Neutrophil (primary cell): ENCODE measurements around the gene SMIM11.
"Not testable (repeated sequence)": the region's sequence is repeated elsewhere in the genome, so short reads cannot be mapped to it uniquely, and the experiment has no call there.

Experiments
- H3K27ac ChIP-seq: fragments of 200-600 bp; sonication (generic); 2 replicates; pipeline ENCODE4 v1.5.1; 2016; ENCODE audit warnings: mild to moderate bottlenecking, moderate library complexity
- H3K27me3 ChIP-seq: fragments of 200-600 bp; sonication (generic); 2 replicates; pipeline ENCODE4 v1.6.0; 2016; ENCODE audit warnings: mild to moderate bottlenecking
- H3K36me3 ChIP-seq: fragments of 200-600 bp; sonication (generic); 2 replicates; pipeline ENCODE4 v1.5.1; 2017
- H3K4me1 ChIP-seq, 2 experiments: fragments of 200-600 bp in 1 of 2; sonication (generic) in 1 of 2; 1 replicate in 1 of 2; 2 replicates in 1 of 2; pipeline versions ENCODE4 v1.5.1 to v1.6.1; 2013 to 2016; ENCODE audit warnings: low read depth in 1 of 2, low read length in 1 of 2, mild to moderate bottlenecking in 1 of 2, moderate library complexity in 1 of 2; ENCODE audit not compliant: control insufficient read depth in 1 of 2, insufficient read depth in 1 of 2
- H3K4me3 ChIP-seq, 2 experiments: fragments of 200-600 bp in 1 of 2; sonication (generic) in 1 of 2; 1 replicate in 1 of 2; 2 replicates in 1 of 2; pipeline ENCODE4 v1.5.1; 2013 to 2016; ENCODE audit warnings: low read depth in 1 of 2, low read length in 1 of 2, mild to moderate bottlenecking in 1 of 2, moderate library complexity in 1 of 2
- H3K9me3 ChIP-seq: fragments of 200-600 bp; sonication (generic); 2 replicates; pipeline ENCODE4 v1.5.1; 2016
- TF ChIP-seq, protein P1 (sequence below): fragments of 200-600 bp; sonication (generic); IDR thresholded peaks from 2 replicates; pipeline ENCODE4 v1.5.1; 2016; ENCODE audit warnings: antibody characterized with exemption

Gene SMIM11

DNA sequence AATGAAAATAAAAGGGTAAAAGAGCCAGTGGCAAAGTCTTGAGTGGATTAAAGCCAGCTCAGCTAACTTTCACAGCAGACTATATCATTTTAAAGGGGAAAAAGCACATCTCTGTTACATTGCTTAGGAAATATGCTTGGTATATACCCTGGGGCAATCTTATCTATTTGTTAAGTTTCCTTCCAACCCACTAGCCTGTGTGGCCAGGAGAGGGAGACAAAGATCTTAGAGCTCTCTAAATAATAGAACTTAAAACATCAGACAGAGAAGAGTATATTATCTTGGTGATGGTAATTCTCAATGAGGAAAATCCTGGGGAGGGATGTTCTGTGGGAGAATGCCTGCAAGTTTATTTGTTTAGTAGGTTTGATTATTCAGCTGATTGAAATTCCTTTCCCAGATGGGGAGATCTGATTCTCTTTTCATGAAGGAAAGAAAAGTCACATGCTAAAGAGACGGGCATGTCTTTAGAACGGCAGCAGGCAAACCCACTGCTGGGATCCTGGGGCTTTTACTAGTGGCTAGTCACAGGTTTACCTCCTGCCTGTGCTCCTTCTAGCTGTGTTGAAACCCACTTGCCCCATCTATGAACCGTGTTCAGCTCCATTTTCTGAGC lies 7.9 kb upstream of the SMIM11 start:
- TF ChIP-seq, protein P1, sequence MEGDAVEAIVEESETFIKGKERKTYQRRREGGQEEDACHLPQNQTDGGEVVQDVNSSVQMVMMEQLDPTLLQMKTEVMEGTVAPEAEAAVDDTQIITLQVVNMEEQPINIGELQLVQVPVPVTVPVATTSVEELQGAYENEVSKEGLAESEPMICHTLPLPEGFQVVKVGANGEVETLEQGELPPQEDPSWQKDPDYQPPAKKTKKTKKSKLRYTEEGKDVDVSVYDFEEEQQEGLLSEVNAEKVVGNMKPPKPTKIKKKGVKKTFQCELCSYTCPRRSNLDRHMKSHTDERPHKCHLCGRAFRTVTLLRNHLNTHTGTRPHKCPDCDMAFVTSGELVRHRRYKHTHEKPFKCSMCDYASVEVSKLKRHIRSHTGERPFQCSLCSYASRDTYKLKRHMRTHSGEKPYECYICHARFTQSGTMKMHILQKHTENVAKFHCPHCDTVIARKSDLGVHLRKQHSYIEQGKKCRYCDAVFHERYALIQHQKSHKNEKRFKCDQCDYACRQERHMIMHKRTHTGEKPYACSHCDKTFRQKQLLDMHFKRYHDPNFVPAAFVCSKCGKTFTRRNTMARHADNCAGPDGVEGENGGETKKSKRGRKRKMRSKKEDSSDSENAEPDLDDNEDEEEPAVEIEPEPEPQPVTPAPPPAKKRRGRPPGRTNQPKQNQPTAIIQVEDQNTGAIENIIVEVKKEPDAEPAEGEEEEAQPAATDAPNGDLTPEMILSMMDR: no peak
- no peak overlapping the region for H3K4me3 ChIP-seq
- H3K4me1 ChIP-seq: peaks cover 7 to 9% of the 10 kb centered on the region in 2 experiments
- H3K9me3 ChIP-seq: no peaks in the 10 kb centered on the region
- H3K27me3 ChIP-seq: no peaks in the 10 kb centered on the region
- H3K27ac ChIP-seq: no peak overlapping the region
- H3K36me3 ChIP-seq: no peaks in the 10 kb centered on the region

DNA sequence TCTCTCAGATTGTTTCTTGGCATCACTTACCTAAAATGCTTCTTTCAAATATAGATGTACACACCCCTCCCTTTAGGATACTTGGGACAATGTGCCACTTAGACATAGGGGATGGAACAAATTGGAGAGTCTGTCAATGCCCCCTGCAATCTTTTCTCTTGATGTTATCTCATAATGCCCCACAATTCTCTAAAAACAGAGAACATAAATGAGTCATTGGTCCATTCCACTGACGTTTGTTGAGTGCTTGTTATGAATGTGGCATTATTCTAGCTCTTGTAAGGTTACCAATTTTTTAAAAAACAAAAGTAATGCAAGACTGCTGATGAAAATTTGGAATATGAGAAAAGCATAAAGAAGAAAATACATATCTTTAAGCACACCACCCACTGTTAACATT lies 5.6 kb upstream of the SMIM11 start:
- Histone ChIP-seq H3K36me3 (no peaks in the 10 kb centered on the region), H3K4me1 (peaks cover 11 to 16% of the 10 kb centered on the region in 2 experiments), H3K27me3 (no peaks in the 10 kb centered on the region), H3K9me3 (no peaks in the 10 kb centered on the region), H3K4me3 (no peak overlapping the region), H3K27ac (no peak overlapping the region)
- TF ChIP-seq, protein P1: no peak

DNA sequence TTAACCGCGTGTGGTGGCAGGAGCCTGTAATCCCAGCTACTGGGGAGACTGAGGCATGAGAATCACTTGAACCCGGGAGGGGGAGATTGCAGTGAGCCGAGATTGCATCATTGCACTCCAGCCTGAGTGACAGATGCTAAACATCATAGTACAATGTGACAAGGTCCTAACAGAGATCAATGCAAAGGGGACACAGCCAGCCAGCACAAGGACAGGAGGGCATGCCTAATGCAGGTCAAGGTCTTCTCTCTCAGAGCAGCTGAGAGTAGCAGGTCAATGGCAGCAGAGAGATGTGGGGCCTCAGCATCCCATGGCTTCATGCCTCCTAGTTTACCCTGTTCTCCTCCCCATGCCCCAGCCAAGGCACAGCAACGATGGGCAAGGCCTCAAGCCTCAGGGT lies 3.0 kb upstream of the SMIM11 start:
- TF ChIP-seq, protein P1: no peak
- Histone ChIP-seq H3K4me1 (peaks cover 11 to 14% of the 10 kb centered on the region in 2 experiments), H3K36me3 (no peaks in the 10 kb centered on the region), H3K27me3 (no peaks in the 10 kb centered on the region), H3K4me3 (no peak overlapping the region), H3K27ac (no peak overlapping the region), H3K9me3 (no peaks in the 10 kb centered on the region)

DNA sequence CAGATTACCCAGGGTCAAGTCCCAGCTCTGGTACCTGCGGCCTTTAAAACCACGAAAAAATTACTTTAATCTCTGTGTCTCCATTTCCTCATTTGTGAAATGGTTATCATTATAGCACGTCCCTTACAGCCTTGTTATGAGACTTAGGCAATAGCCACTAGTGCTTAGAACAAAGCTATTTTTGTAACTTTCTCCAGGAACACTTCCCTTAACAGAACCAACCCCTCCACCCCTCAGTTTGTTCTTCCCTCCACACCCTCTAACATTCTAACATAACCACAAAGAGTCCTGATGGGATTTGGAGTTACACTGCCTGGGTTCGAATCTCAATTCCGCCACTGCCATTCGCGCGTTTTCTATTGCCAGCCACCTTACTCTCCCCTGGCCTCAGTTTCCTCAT lies 845 bp upstream of the SMIM11 start:
- H3K27me3 ChIP-seq, H3K36me3 ChIP-seq, H3K9me3 ChIP-seq, H3K4me3 ChIP-seq, H3K27ac ChIP-seq: not testable (repeated sequence)
- peaks cover 11 to 12% of the 10 kb centered on the region in 2 experiments for H3K4me1 ChIP-seq

DNA sequence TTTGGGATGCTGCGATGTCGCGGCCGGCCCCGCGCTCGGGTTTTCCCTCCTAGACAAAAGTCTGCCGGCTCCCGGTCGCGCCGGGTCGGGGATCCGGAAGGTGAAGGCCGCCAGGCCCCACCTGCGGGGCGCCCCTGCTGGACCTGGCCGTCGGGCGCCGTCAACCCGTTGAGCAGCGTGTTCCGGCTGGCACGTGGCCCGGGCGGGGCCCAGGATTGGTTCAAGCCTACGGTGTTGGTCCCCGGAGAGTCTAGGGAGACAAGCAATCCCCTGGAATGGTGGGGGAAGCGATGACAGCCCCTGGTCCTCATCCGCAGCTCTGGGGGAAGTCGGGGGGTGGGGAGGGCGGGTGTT lies 289 bp downstream of the SMIM11 start:
- not testable (repeated sequence) for H3K36me3 ChIP-seq, H3K4me3 ChIP-seq, H3K27ac ChIP-seq, H3K9me3 ChIP-seq, H3K27me3 ChIP-seq
- H3K4me1 ChIP-seq: peaks cover 11 to 12% of the 10 kb centered on the region in 2 experiments

DNA sequence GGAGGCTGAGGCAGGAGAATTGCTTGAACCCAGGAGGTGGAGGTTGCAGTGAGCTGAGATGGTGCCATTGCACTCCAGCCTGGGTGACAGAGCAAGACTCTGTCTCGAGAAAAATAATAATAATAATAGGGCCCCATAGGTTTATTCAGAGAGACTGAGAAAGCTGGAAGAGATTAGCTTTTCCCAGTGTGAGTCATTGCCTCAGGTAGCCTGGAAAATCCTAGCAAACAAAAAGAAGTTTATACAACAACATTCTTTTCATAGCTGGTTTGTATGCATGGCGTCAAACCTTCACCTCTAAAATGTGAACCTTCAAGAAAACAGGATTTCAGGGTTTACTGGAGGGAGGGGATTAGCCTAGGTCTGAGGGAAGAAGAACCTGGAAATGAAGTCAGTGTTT lies 7.8 kb downstream of the SMIM11 start:
- not testable (repeated sequence) for H3K27ac ChIP-seq, H3K4me3 ChIP-seq, H3K27me3 ChIP-seq, H3K36me3 ChIP-seq, H3K9me3 ChIP-seq, H3K4me1 ChIP-seq

DNA sequence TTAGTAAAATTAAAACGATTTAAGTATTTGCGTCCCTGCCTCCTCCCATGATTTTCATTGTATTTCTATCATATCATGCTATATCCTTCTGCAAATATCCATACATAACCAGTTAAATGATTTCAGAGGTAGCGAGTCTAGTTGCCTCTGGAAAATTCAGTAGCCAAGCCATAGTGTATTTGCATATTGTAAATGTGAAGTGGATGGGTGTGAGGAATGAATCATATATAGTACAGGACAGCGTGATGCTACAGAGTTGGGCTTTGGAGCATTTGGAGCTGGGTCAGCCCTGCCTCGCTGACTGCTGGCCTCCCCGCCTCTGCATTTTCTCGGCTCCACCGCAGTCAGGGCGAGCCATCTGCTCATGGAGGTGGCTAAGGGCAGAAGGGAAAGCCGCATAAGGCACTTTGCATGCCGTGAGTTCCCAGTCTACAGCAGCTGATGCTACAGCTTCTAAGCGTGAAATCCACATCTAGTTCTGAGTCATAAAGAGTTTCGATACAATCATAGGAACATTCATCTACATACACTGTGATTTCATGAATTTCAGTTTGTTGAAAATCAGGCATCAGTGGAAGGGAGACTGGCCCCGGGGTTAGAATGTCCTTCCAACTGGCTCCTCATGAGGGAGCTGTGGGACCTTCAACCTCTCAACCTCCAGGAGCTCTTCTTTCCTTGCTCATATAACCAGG lies 8.6 kb downstream of the SMIM11 start:
- H3K4me3 ChIP-seq, H3K9me3 ChIP-seq, H3K4me1 ChIP-seq, H3K27me3 ChIP-seq, H3K27ac ChIP-seq, H3K36me3 ChIP-seq: not testable (repeated sequence)

DNA sequence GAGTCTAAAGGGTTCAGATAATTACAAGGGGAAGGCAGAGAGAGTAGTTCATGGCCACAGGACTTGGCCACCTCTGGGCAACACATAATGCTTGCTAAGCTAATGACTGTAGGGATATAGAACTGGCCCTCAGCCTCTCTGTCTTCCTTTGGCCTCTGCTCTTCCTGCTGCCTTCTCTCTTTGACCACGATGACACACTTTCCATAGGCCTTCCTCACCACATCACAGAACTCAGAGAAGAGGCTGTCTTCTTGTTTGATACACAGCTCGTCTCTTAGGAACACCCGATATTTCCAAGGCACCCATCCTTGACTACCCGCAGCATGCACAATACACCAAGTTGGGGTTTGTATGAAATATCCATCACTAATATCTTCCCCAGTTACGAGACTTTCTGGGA lies 25.2 kb downstream of the SMIM11 start:
- not testable (repeated sequence) for H3K36me3 ChIP-seq, H3K27me3 ChIP-seq, H3K9me3 ChIP-seq, H3K27ac ChIP-seq, H3K4me1 ChIP-seq, H3K4me3 ChIP-seq

DNA sequence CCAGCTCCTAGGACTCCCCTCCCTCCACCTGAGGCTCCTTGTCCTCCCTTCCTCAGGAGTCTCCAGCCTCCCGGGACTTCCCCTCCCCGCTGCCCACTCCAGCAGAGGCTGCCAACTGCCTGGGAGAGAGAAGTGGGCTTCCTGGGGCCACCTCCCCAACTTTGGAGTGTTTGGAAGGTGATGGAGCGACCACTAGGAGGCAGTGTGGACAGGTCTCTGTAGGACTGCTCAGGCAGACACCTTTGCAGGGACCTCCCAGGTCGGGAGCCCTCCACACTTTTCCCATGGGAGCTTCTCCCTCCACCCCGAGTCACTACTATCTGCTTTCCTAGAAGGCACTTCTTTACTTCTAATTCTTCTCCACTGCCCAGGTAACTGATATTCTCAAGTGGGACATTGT lies 29.4 kb downstream of the SMIM11 start:
- not testable (repeated sequence) for H3K9me3 ChIP-seq, H3K27me3 ChIP-seq, H3K36me3 ChIP-seq, H3K4me1 ChIP-seq, H3K27ac ChIP-seq, H3K4me3 ChIP-seq

DNA sequence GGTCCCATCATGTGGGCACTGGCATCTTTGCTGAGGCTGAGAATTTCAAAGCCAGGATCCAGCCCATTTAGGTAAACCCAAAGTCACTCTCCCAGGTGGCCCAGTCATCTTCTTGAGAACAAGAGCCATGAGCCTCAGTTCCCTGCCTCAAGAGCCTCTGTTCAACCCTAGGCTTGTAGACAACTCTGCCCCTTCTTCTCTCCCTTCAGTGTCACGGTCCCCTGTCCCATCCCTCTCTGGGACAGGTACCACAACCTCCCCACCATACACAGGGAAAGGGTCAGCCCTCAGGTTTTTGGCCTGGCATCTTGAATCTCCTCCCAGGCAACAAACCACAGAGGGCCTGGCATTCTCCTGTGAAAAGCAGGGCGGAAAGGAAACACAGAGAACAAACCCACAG lies 30.4 kb downstream of the SMIM11 start:
- H3K4me1 ChIP-seq, H3K4me3 ChIP-seq, H3K9me3 ChIP-seq, H3K27me3 ChIP-seq, H3K36me3 ChIP-seq, H3K27ac ChIP-seq: not testable (repeated sequence)

DNA sequence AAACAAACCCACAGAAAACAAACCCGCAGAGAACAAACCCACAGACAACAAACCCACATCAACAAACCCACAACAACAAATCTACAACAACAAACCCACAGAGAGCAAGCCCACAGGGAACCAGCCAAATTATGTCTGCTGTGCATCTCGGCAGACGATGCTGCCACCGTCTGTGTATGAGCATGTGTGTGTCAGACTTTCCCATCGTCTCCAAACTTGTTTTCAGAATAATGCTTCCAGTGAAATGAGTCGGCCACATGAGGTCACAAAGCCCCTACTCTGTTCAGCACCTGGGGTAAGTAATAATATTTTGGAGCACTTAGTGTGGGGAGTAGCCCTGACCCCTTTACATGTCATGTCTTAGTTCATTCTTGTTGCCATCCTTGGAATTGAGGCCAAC lies 30.8 kb downstream of the SMIM11 start:
- not testable (repeated sequence) for H3K27ac ChIP-seq, H3K9me3 ChIP-seq, H3K36me3 ChIP-seq, H3K4me1 ChIP-seq, H3K27me3 ChIP-seq, H3K4me3 ChIP-seq
